Measurements from ENCODE around the gene KCNG1. TPM values are rescaled to one million over a fixed set of nuclear protein-coding genes. Genes with fewer than 3 reads are reported as not detected.

Gene KCNG1
- total RNA-seq, 1 donor from 2014 or later, result 7.8 TPM

GRCh38 chr20:51022227-51022802 lies 592 bp downstream of the KCNG1 start:
- peaks cover 8% of the 10 kb centered on the region for H3K4me1 Mint-ChIP-seq (ENCODE audit: low read depth)
- DNase-seq (ENCODE audit: low spot score, unreplicated experiment), result no peak
- no peaks in the 10 kb centered on the region for H3K9me3 Mint-ChIP-seq (ENCODE audit: low read depth)
- no peaks in the 10 kb centered on the region for H3K36me3 Mint-ChIP-seq (ENCODE audit: insufficient read depth)
- H3K4me3 Mint-ChIP-seq (ENCODE audit: low read depth), result peak overlapping the region; percentile 71
- no peak for TF ChIP-seq CTCF (IDR thresholded peaks at IDR 0.05; ENCODE audit: unreplicated experiment)
- peaks cover 62% of the 10 kb centered on the region for H3K27me3 Mint-ChIP-seq
- no peak overlapping the region for H3K27ac Mint-ChIP-seq

GRCh38 chr20:51021067-51022025 lies 1.6 kb downstream of the KCNG1 start:
- DNase-seq (ENCODE audit: low spot score, unreplicated experiment), result no peak
- peaks cover 61% of the 10 kb centered on the region for H3K27me3 Mint-ChIP-seq
- H3K27ac Mint-ChIP-seq, result peak overlapping the region; percentile 13
- peaks cover 8% of the 10 kb centered on the region for H3K4me1 Mint-ChIP-seq (ENCODE audit: low read depth)
- no peaks in the 10 kb centered on the region for H3K36me3 Mint-ChIP-seq (ENCODE audit: insufficient read depth)
- H3K4me3 Mint-ChIP-seq (ENCODE audit: low read depth), result peak overlapping the region; percentile 71
- no peaks in the 10 kb centered on the region for H3K9me3 Mint-ChIP-seq (ENCODE audit: low read depth)
- no peak for TF ChIP-seq CTCF (IDR thresholded peaks at IDR 0.05; ENCODE audit: unreplicated experiment)

- H3K27me3 Mint-ChIP-seq, result peaks cover 55% of the 10 kb centered on the region
- no peak overlapping the region for H3K27ac Mint-ChIP-seq
- H3K4me3 Mint-ChIP-seq (ENCODE audit: low read depth), result no peak overlapping the region
- no peak for DNase-seq (ENCODE audit: low spot score, unreplicated experiment)
- TF ChIP-seq CTCF (IDR thresholded peaks at IDR 0.05; ENCODE audit: unreplicated experiment), result no peak
- peaks cover 8% of the 10 kb centered on the region for H3K4me1 Mint-ChIP-seq (ENCODE audit: low read depth)
- no peaks in the 10 kb centered on the region for H3K36me3 Mint-ChIP-seq (ENCODE audit: insufficient read depth)
- no peaks in the 10 kb centered on the region for H3K9me3 Mint-ChIP-seq (ENCODE audit: low read depth)
These were observed 2.2 kb downstream of the KCNG1 start for GRCh38 chr20:51020657-51021056.

GRCh38 chr20:51019656-51020592 lies 3.0 kb downstream of the KCNG1 start:
- H3K4me3 Mint-ChIP-seq (ENCODE audit: low read depth), result no peak overlapping the region
- DNase-seq (ENCODE audit: low spot score, unreplicated experiment), result no peak
- no peak overlapping the region for H3K27ac Mint-ChIP-seq
- no peaks in the 10 kb centered on the region for H3K36me3 Mint-ChIP-seq (ENCODE audit: insufficient read depth)
- H3K4me1 Mint-ChIP-seq (ENCODE audit: low read depth), result peaks cover 11% of the 10 kb centered on the region
- H3K9me3 Mint-ChIP-seq (ENCODE audit: low read depth), result no peaks in the 10 kb centered on the region
- H3K27me3 Mint-ChIP-seq, result peaks cover 50% of the 10 kb centered on the region
- TF ChIP-seq CTCF (IDR thresholded peaks at IDR 0.05; ENCODE audit: unreplicated experiment), result no peak

- DNase-seq (ENCODE audit: low spot score, unreplicated experiment), result no peak
- no peak for TF ChIP-seq CTCF (IDR thresholded peaks at IDR 0.05; ENCODE audit: unreplicated experiment)
- Mint-ChIP-seq H3K4me1 (ENCODE audit: low read depth) (peaks cover 18% of the 10 kb centered on the region), H3K27ac (no peak overlapping the region), H3K27me3 (peaks cover 33% of the 10 kb centered on the region), H3K4me3 (ENCODE audit: low read depth) (no peak overlapping the region), H3K9me3 (ENCODE audit: low read depth) (no peaks in the 10 kb centered on the region), H3K36me3 (ENCODE audit: insufficient read depth) (no peaks in the 10 kb centered on the region)
These were observed 5.7 kb downstream of the KCNG1 start for GRCh38 chr20:51017251-51017650.

Measured in progenitor cell of endocrine pancreas (in vitro differentiated cells).